ENCODE results near the gene BHLHA15. TPM values are rescaled to one million over a fixed set of nuclear protein-coding genes. Genes with fewer than 3 reads are reported as not detected.

BHLHA15 gene
- polyA plus RNA-seq, 1 donor (not counting 4 experiments of a cell fraction or from before 2014, with no cell fraction given): not detected

DNA sequence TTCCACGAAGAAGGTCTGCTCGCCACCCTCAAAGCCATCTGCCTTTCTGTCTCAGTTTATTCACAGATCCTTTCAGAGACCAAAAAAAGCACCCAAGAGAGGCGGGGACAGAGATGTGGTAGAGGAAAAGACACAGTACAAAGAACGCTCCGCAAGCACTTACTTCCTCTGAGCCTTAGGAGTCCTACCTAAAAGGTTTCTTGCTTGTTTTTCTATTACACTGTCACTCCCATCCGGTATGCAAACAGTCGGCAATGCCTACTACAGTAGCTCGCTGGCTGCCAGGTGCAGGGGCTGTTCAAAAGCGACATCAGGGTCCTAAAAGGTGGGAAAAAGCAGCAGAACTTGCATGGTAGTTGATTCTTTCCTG lies 40.0 kb downstream of the BHLHA15 start:
- FAIRE-seq (no peak), DNase-seq (ENCODE audit: low read depth, low spot score) (no peak)
- Histone ChIP-seq H3K27ac (ENCODE audit: control insufficient read depth, insufficient read depth, low read length) (peak overlapping the region; percentile 52), H4K20me1 (ENCODE audit: control insufficient read depth, extremely low read depth, insufficient read depth, low read length) (no peaks in the 10 kb centered on the region), H3K9ac (ENCODE audit: control insufficient read depth, extremely low read depth, insufficient read depth, low read length) (peak overlapping the region; percentile 80), H3K9me3 (ENCODE audit: control insufficient read depth, low read depth, low read length) (no peaks in the 10 kb centered on the region), H3K36me3 (ENCODE audit: control insufficient read depth in 2 of 2, extremely low read depth in 1 of 2, insufficient read depth in 2 of 2, low read length in 2 of 2) (peaks cover 0 to 2% of the 10 kb centered on the region in 2 experiments), H3K4me1 (ENCODE audit: control insufficient read depth, extremely low read depth, insufficient read depth, low read length) (peaks cover 8% of the 10 kb centered on the region), H3K27me3 (ENCODE audit: control insufficient read depth, extremely low read depth, insufficient read depth, low read length) (no peaks in the 10 kb centered on the region), H3K79me2 (ENCODE audit: control insufficient read depth, insufficient read depth, low read length) (peaks cover 17% of the 10 kb centered on the region), H2AFZ (ENCODE audit: control insufficient read depth, low read length) (peak overlapping the region; percentile 94), H3K4me2 (ENCODE audit: control insufficient read depth, extremely low read depth, insufficient read depth, low read depth, low read length) (peak overlapping the region; percentile 81), H3K9me1 (ENCODE audit: control insufficient read depth, extremely low read depth, insufficient read depth, low read length) (no peaks in the 10 kb centered on the region), H3K4me3 (ENCODE audit: control insufficient read depth in 2 of 3, extremely low read depth in 1 of 3, insufficient read depth in 2 of 3, low read depth in 1 of 3, low read length in 3 of 3) (peak overlapping the region; percentile 79 to 96 (median 88))
- TF ChIP-seq EZH2 (IDR thresholded peaks at IDR 0.05; ENCODE audit: low read length) (no peak), CTCF (optimal IDR thresholded peaks at IDR 0.05 in 1 of 3, IDR thresholded peaks at IDR 0.05 in 1 of 3, conservative IDR thresholded peaks at IDR 0.05 in 1 of 3; ENCODE audit: extremely low read depth in 1 of 3, insufficient read depth in 2 of 3, low read length in 3 of 3) (no peak)
- dilution Hi-C loops (cut with MboI; ENCODE audit: extremely low pct_ligation_motif_present, low sequenced_read_pairs): no loop called here

DNA sequence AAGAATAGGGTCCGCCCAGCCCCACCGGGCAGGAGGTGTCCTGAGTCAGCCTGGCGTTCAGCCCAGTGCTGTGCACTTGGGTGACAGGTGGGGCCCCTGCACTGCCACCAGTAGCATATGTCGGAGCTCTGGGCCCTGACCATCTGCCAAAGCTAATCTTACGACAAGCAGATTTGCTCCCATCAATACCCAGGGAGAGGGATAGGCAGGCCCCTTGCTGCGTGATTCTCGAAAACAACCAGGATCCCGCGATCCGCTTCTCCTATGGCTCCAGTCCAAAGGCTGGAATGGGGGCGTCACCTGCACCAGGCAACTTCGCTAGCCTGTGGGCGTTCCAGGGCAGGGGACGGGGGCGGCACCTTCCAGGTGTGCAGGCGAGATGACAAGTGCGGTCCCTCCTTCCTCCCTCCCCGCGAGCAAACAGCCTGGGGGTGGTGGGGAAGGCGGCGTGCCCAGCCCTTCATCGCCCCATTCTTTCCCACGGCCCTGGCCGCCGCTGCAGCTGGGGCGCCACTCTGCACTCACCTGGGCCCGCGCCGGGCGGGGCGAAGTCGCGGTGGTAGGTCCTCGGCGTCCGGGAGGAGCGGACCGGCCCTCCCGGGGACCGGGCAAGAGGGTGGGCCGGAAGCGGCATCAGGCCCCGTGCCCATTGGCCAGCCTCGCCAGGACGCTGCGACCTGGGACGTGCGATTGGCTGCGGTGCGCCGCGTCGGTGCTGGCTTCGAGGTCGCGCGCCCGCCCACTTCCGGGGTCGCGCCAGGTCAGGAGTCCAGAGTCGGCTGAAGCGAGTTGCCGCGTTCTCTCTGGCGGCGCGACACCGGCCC lies 40.6 kb downstream of the BHLHA15 start, which contains the start of gene TECPR1:
TSS of gene TECPR1 (minus strand) at position 632 of the 824 bp plus-strand sequence. CDS start 6,086 bp downstream, outside the sequence.
- no peak for TF ChIP-seq CTCF (optimal IDR thresholded peaks at IDR 0.05 in 1 of 3, IDR thresholded peaks at IDR 0.05 in 1 of 3, conservative IDR thresholded peaks at IDR 0.05 in 1 of 3; ENCODE audit: extremely low read depth in 1 of 3, insufficient read depth in 2 of 3, low read length in 3 of 3)
- no peak for TF ChIP-seq EZH2 (IDR thresholded peaks at IDR 0.05; ENCODE audit: low read length)
- dilution Hi-C loops (cut with MboI; ENCODE audit: extremely low pct_ligation_motif_present, low sequenced_read_pairs): no loop called here
- Histone ChIP-seq H4K20me1 (ENCODE audit: control insufficient read depth, extremely low read depth, insufficient read depth, low read length) (no peaks in the 10 kb centered on the region), H3K27ac (ENCODE audit: control insufficient read depth, insufficient read depth, low read length) (peak within 1 kb of the TSS; percentile 52), H3K9me1 (ENCODE audit: control insufficient read depth, extremely low read depth, insufficient read depth, low read length) (no peaks in the 10 kb centered on the region), H3K4me2 (ENCODE audit: control insufficient read depth, extremely low read depth, insufficient read depth, low read depth, low read length) (peak within 1 kb of the TSS; percentile 81), H3K9me3 (ENCODE audit: control insufficient read depth, low read depth, low read length) (no peaks in the 10 kb centered on the region), H3K9ac (ENCODE audit: control insufficient read depth, extremely low read depth, insufficient read depth, low read length) (peak within 1 kb of the TSS; percentile 80), H3K27me3 (ENCODE audit: control insufficient read depth, extremely low read depth, insufficient read depth, low read length) (no peaks in the 10 kb centered on the region), H2AFZ (ENCODE audit: control insufficient read depth, low read length) (peak within 1 kb of the TSS; percentile 94), H3K4me1 (ENCODE audit: control insufficient read depth, extremely low read depth, insufficient read depth, low read length) (peaks cover 8% of the 10 kb centered on the region), H3K36me3 (ENCODE audit: control insufficient read depth in 2 of 2, extremely low read depth in 1 of 2, insufficient read depth in 2 of 2, low read length in 2 of 2) (peaks cover 0 to 4% of the 10 kb centered on the region in 2 experiments), H3K79me2 (ENCODE audit: control insufficient read depth, insufficient read depth, low read length) (peaks cover 17% of the 10 kb centered on the region), H3K4me3 (ENCODE audit: control insufficient read depth in 2 of 3, extremely low read depth in 1 of 3, insufficient read depth in 2 of 3, low read depth in 1 of 3, low read length in 3 of 3) (peak within 1 kb of the TSS; percentile 79 to 96 (median 88))
- DNase-seq (ENCODE audit: low read depth, low spot score) (peak; percentile 36), FAIRE-seq (peak; percentile 13)
